Duodenal mucosa (tissue), 2 donors: Measurements from ENCODE around the gene ACACB.

Experiments used
- H3K27ac ChIP-seq: one replicate; pipeline ENCODE4 v1.7.0; 2013; ENCODE audit warnings: low read depth, low read length
- H3K27me3 ChIP-seq, 2 donors: one replicate each; pipeline ENCODE4 v1.7.0; 2013; ENCODE audit warnings: low read length in 2 of 2, control low read depth in 1 of 2; ENCODE audit not compliant: insufficient read depth in 2 of 2, control insufficient read depth in 1 of 2
- H3K36me3 ChIP-seq, 2 donors: one replicate each; pipeline ENCODE4 v1.7.0; 2013; ENCODE audit warnings: low read length in 2 of 2, control low read depth in 1 of 2; ENCODE audit not compliant: insufficient read depth in 2 of 2, control insufficient read depth in 1 of 2
- H3K4me1 ChIP-seq, 2 donors: one replicate each; pipeline ENCODE4 v1.7.0; 2013; ENCODE audit warnings: low read length in 2 of 2, control low read depth in 1 of 2; ENCODE audit not compliant: insufficient read depth in 2 of 2, control insufficient read depth in 1 of 2
- H3K4me3 ChIP-seq, 2 donors: one replicate each; pipeline ENCODE4 v1.7.0; 2013; ENCODE audit warnings: low read length in 2 of 2, low read depth in 1 of 2
- H3K9ac ChIP-seq, 2 donors: one replicate each; pipeline ENCODE4 v1.7.0; 2013; ENCODE audit warnings: low read length in 2 of 2, low read depth in 1 of 2
- H3K9me3 ChIP-seq, 2 donors: one replicate each; pipeline ENCODE4 v1.7.0; 2013; ENCODE audit warnings: low read length in 2 of 2, control low read depth in 1 of 2; ENCODE audit not compliant: control insufficient read depth in 1 of 2

The ACACB gene

DNA sequence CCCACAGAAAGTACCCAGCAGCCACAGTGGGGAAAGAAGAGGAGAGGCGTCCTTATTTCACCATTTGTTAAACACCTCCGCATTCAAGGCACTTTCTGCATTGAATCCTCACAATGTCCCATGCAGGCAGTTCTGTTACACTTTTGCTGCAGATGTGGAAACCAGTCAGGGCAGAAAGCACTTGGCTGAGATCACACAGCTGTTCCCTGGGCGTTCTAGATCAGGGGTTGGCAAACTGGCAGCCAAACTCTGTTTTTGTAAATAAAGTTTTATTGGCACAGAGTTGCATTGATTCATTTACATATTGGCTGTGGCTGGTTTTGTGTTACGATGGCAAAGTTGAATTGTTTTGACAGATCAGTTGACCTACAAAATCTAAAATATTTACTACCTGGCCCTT is 172.6 kb downstream of the ACACB start:
- H3K4me1 ChIP-seq = peaks cover 0 to 10% of the 10 kb centered on the region in 2 donors
- H3K4me3 ChIP-seq = no peak overlapping the region
- H3K36me3 ChIP-seq = no peaks in the 10 kb centered on the region
- H3K27ac ChIP-seq = no peak overlapping the region
- no peaks in the 10 kb centered on the region for H3K9me3 ChIP-seq
- H3K9ac ChIP-seq = no peak overlapping the region
- peaks cover 3 to 13% of the 10 kb centered on the region in 2 donors for H3K27me3 ChIP-seq

DNA sequence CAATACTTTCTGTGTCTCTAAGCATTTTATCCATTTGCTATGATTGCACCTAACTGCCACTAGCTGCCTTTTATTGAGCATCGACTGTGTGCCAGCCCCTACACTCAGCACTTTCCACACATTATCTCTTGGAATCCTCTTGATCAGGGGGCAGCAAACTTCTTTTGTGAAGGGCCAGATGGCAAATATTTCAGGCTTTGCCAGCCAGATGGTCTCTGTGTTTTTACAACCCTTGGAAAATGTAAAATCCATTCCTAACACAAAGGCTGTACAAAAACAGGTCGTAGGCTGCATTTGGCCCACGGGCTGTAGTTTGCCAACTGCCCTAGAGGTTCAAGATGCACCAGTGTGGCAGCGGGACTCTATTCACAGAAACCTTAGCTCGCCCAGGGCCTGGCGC is 173.2 kb downstream of the ACACB start:
- Histone ChIP-seq H3K27ac (no peak overlapping the region), H3K27me3 (peaks cover 3 to 13% of the 10 kb centered on the region in 2 donors), H3K36me3 (no peaks in the 10 kb centered on the region), H3K4me1 (peaks cover 0 to 10% of the 10 kb centered on the region in 2 donors), H3K9me3 (no peaks in the 10 kb centered on the region), H3K9ac (no peak overlapping the region), H3K4me3 (no peak overlapping the region)

DNA sequence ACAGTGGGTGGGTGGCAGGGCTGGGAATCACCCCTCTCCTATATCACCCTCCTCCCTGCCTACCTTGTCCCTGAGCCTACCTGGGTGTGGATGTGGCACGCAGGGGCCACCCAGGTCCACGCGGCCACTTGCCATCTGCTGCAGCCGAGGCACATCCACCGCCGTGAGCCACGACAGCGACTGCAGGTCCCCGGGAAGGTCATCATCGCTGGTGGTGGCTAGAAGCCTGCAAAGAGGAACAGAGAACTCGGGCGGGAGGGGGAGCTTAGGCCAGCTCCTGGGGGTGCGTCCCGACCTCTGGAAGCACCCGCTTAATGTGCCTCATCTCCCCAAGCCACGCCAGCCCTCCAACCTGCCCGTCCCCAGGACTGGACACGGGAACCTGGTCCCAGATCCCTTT is 173.7 kb downstream of the ACACB start:
- Histone ChIP-seq H3K9ac (no peak overlapping the region), H3K4me3 (no peak overlapping the region), H3K36me3 (no peaks in the 10 kb centered on the region), H3K27me3 (peaks cover 3 to 13% of the 10 kb centered on the region in 2 donors), H3K4me1 (peaks cover 0 to 10% of the 10 kb centered on the region in 2 donors), H3K27ac (no peak overlapping the region), H3K9me3 (no peaks in the 10 kb centered on the region)

- no peaks in the 10 kb centered on the region for H3K9me3 ChIP-seq
- H3K9ac ChIP-seq = no peak overlapping the region
- peak overlapping the region in 1 of 2 donors; percentile 28 for H3K4me3 ChIP-seq
- H3K36me3 ChIP-seq = no peaks in the 10 kb centered on the region
- no peak overlapping the region for H3K27ac ChIP-seq
- H3K27me3 ChIP-seq = peaks cover 3 to 13% of the 10 kb centered on the region in 2 donors
- H3K4me1 ChIP-seq = peaks cover 0 to 10% of the 10 kb centered on the region in 2 donors
Measured at GRCh38 chr12:109291117-109291516, 174.7 kb downstream of the ACACB start.

GRCh38 chr12:109291521-109292341 is 175.3 kb downstream of the ACACB start:
- Histone ChIP-seq H3K9me3 (no peaks in the 10 kb centered on the region), H3K27ac (no peak overlapping the region), H3K4me1 (peaks cover 0 to 10% of the 10 kb centered on the region in 2 donors), H3K27me3 (peaks cover 3 to 13% of the 10 kb centered on the region in 2 donors), H3K9ac (no peak overlapping the region), H3K4me3 (peak overlapping the region in 1 of 2 donors; percentile 28), H3K36me3 (no peaks in the 10 kb centered on the region)

DNA sequence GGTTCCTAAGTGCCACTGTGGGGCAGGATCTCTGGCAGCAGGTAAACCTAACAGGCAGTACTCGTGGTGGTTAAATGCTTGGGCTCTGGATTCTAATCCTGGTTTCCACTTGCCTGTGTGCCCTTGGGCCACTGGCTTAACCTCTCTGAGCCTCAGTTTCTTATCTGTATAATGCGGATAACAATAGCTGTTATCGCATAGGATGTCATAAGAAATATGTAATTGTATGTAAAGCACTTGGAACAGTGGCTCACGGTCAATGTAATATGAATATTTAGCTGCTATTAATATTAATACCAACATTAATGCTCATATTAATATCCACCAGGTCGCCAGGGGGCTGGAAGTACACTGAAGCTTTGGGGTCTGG is 175.9 kb downstream of the ACACB start:
- Histone ChIP-seq H3K36me3 (no peaks in the 10 kb centered on the region), H3K4me1 (peaks cover 0 to 10% of the 10 kb centered on the region in 2 donors), H3K27me3 (peaks cover 3 to 13% of the 10 kb centered on the region in 2 donors), H3K9me3 (no peaks in the 10 kb centered on the region), H3K9ac (no peak overlapping the region), H3K27ac (no peak overlapping the region), H3K4me3 (no peak overlapping the region)

DNA sequence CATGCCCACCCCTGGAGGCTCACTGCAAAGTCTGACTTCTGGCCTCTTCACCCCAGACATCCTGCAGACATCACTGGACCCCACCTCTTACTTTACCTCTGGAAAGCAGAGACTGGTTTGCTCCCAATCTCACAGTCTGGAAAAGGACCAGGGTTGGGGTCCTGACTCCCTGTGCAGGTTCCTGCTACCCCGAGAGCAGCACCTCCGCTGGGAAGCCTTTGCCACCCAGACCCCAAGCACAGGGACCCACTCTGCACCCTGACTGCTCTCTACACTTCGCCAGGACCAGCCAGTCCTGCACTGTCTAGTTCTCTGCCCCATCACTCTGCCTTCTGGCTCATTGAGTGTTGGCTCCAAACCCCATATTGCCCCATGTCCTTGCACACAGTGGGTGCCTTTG is 176.7 kb downstream of the ACACB start:
- Histone ChIP-seq H3K9ac (no peak overlapping the region), H3K27me3 (peaks cover 3 to 13% of the 10 kb centered on the region in 2 donors), H3K4me1 (peaks cover 0 to 10% of the 10 kb centered on the region in 2 donors), H3K27ac (no peak overlapping the region), H3K36me3 (no peaks in the 10 kb centered on the region), H3K4me3 (no peak overlapping the region), H3K9me3 (no peaks in the 10 kb centered on the region)

GRCh38 chr12:109294286-109294796 is 178.0 kb downstream of the ACACB start:
- H3K4me1 ChIP-seq = peaks cover 0 to 10% of the 10 kb centered on the region in 2 donors
- no peaks in the 10 kb centered on the region for H3K9me3 ChIP-seq
- H3K36me3 ChIP-seq = no peaks in the 10 kb centered on the region
- H3K9ac ChIP-seq = no peak overlapping the region
- H3K27me3 ChIP-seq = peaks cover 3 to 13% of the 10 kb centered on the region in 2 donors
- H3K4me3 ChIP-seq = no peak overlapping the region
- no peak overlapping the region for H3K27ac ChIP-seq

DNA sequence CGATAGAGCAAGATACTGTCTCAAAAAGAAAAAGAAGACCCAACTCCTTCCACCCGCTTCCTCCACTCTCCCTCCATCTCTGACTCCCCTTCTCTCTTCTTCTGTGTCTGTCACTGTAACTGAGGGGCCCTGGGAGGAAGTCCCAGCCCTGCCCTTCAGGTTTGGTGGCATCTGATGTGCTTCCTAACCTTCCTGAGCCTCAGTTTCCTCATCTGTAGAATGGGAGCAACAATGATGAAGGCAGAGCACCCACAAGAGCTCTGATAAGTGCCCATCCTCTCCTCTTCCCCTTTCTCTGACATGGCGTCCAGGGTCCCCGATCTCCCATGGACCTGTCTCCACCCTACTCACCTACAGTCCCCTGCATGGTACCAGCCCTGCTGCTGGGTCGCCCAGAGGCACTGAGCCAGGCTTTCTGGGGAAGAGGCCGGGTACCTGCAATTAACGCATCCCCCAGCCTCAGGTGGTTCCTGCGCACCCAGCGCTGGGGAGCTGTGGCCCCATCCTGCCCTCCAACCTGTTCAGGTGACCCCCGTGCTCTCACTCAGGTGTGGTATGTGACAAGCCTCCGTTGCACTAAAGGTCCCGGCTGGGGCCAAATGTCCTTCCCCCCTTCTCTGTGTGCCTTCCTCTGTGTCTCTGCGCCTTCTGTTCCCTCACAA is 179.5 kb downstream of the ACACB start:
- Histone ChIP-seq H3K27me3 (peaks cover under 1 to 9% of the 10 kb centered on the region in 2 donors), H3K4me1 (peaks cover 0 to 10% of the 10 kb centered on the region in 2 donors), H3K9me3 (no peaks in the 10 kb centered on the region), H3K9ac (no peak overlapping the region), H3K27ac (no peak overlapping the region), H3K36me3 (no peaks in the 10 kb centered on the region), H3K4me3 (no peak overlapping the region)

DNA sequence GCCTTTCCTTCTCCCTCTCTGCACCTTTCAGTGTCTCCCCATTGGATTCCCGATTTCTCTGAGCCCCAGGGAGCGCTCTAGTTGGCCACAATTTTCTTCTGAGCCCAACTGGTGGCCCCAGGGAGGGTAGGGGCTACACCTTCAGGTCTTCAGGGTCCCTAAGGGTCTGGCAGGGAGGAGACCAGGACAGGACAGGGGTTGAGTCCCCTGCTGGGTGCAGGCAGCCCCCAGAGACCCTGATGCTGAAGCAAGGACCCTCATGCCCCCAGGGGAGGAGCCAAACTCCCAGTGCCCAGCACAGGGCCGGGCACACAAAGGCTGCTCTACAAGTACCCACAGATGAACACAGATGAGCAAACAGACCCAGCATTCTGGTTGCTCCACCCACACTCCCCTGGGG is 180.0 kb downstream of the ACACB start:
- Histone ChIP-seq H3K27ac (no peak overlapping the region), H3K4me1 (peaks cover 0 to 5% of the 10 kb centered on the region in 2 donors), H3K36me3 (no peaks in the 10 kb centered on the region), H3K9ac (no peak overlapping the region), H3K4me3 (no peak overlapping the region), H3K27me3 (peaks cover 0 to 9% of the 10 kb centered on the region in 2 donors), H3K9me3 (no peaks in the 10 kb centered on the region)
